Activated T-helper 2 cell treated with anti-CD3 and anti-CD28 coated beads, Interferon-gamma antibody, Interleukin-2, Interleukin-4, amounts not matched to agents 10 μg/mL and 5 μg/mL and 100 μg/mL, durations not matched to agents 14 hours and 24 hours and 36 hours (primary cell): ENCODE data around the gene ZBTB20. TPM values are rescaled to one million over a fixed set of nuclear protein-coding genes. Genes with fewer than 3 reads are reported as not detected.

ENCODE experiments used
- DNase-seq: peaks from one replicate; pipeline ENCODE4 v3.0.0; 2021; ENCODE audit warnings: low spot score
- H3K27ac Mint-ChIP-seq: one replicate; pipeline ENCODE4 v1.8.0; 2021; ENCODE audit warnings: mixed read lengths
- H3K27me3 Mint-ChIP-seq: one replicate; pipeline ENCODE4 v1.8.0; 2021; ENCODE audit warnings: low read depth, mixed read lengths
- H3K36me3 Mint-ChIP-seq: one replicate; pipeline ENCODE4 v1.8.0; 2021; ENCODE audit warnings: low read depth, mixed read lengths
- H3K4me1 Mint-ChIP-seq: one replicate; pipeline ENCODE4 v1.8.0; 2021; ENCODE audit warnings: low read depth, mixed read lengths
- H3K4me3 Mint-ChIP-seq: one replicate; pipeline ENCODE4 v1.8.0; 2021; ENCODE audit warnings: low read depth, mild to moderate bottlenecking, moderate library complexity, mixed read lengths
- H3K9me3 Mint-ChIP-seq: one replicate; pipeline ENCODE4 v1.8.0; 2021; ENCODE audit warnings: mixed read lengths
- intact Hi-C: fragments of 100-400 bp; cut with micrococcal nuclease; formaldehyde crosslinking; loops from one replicate; pipeline ENCODE4 v1.15.1; 2023
- total RNA-seq: library from RNA; stranded (reverse); gene quantifications from 2 replicates; pipeline ENCODE4 v1.2.3, GENCODE V29; 2022

The ZBTB20 gene
- total RNA-seq, 1 donor from 2014 or later: 3.3 TPM

DNA sequence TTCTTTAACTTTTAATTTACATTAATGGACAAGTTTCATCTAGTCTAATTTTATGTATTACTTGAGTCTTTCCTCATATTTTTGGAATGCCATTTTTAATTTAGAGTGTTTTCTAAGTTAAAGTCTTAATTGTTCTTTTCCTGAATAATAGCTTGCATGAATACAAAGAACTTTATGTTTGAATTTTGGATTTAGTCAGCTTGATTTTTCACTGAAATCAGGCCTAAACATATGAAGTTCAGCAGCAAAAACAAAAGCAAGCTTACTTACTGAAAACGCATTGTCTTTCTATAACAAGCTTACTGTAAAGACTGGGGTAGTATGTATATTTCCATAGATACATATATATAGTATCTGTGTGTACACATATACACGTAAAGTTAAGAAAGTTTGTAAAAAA lies 126.0 kb downstream of the ZBTB20 start:
- intact Hi-C loops: no loop called here
- Mint-ChIP-seq H3K27me3 (no peaks in the 10 kb centered on the region), H3K27ac (no peak overlapping the region), H3K9me3 (no peaks in the 10 kb centered on the region), H3K4me3 (no peak overlapping the region), H3K4me1 (no peaks in the 10 kb centered on the region), H3K36me3 (no peaks in the 10 kb centered on the region)
- DNase-seq: no peak

DNA sequence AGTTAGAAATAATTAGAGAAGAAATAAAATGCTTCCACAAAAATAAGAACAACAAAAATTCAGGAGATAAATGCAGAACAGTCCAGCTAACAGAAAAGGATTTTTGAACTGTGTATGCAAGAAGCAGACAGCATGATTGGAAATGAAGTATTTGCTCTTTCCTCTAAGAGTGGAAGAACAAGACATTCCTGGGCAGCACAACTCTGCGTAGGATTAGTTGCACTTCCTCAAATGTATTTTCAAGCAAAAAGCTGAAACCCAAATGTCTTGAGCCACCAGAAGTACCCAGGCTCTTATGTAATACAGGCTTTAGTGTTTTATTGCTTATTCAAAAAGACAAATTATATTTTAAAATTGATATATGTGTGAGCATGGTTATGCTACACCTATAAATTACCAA lies 127.2 kb downstream of the ZBTB20 start:
- no peaks in the 10 kb centered on the region for H3K27me3 Mint-ChIP-seq
- no peak overlapping the region for H3K4me3 Mint-ChIP-seq
- no peaks in the 10 kb centered on the region for H3K4me1 Mint-ChIP-seq
- H3K36me3 Mint-ChIP-seq: no peaks in the 10 kb centered on the region
- H3K27ac Mint-ChIP-seq: no peak overlapping the region
- intact Hi-C loops: no loop called here
- DNase-seq: no peak
- peaks cover 4% of the 10 kb centered on the region for H3K9me3 Mint-ChIP-seq

DNA sequence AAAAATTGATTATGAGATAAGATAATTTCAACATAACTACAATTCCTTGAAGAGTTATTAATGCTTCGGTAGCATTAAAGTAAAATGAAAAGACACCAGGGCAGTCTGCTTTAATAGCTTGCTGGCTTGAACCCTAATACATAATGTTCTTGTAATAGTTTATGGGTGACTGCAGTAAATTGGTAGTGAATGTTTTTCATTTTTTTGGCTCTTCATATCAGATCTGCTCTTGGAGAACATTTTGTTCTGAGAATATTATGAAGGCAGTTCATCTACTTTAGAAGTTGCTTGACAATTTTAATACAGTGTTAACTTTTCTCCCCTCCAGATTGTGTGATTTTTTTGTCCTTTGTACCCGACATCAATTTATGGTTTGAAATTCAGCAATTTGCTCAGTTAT lies 128.4 kb downstream of the ZBTB20 start:
- no peaks in the 10 kb centered on the region for H3K27me3 Mint-ChIP-seq
- no peak overlapping the region for H3K4me3 Mint-ChIP-seq

DNA sequence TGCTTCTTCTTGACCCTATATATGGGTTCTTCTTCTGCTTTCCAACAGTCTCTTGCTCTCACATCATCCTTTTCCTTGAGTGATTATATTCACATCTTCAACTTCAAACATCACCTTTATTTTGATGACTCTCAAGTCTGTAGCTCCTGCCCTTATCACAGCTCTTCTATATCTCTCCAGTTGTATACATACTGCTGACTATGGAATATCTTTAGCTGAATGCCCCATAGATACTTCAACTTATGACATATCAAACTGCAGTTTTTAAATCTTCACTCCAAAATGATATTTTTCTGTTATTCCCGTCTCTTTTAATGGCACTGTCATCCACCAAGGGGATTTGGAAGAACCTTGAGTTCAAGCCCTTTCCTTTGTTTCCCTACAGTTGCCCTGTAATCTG lies 139.1 kb downstream of the ZBTB20 start:
- intact Hi-C loops: no loop called here
- Mint-ChIP-seq H3K27me3 (no peaks in the 10 kb centered on the region), H3K9me3 (peaks cover 5% of the 10 kb centered on the region), H3K27ac (no peak overlapping the region), H3K4me3 (no peak overlapping the region), H3K4me1 (no peaks in the 10 kb centered on the region), H3K36me3 (no peaks in the 10 kb centered on the region)
- DNase-seq: no peak

More for the DNA sequence above, 128.4 kb downstream of the ZBTB20 start:
- intact Hi-C loops: no loop called here
- H3K4me1 Mint-ChIP-seq: no peaks in the 10 kb centered on the region
- peaks cover 4% of the 10 kb centered on the region for H3K9me3 Mint-ChIP-seq
- no peak overlapping the region for H3K27ac Mint-ChIP-seq
- no peak for DNase-seq
- no peaks in the 10 kb centered on the region for H3K36me3 Mint-ChIP-seq

DNA sequence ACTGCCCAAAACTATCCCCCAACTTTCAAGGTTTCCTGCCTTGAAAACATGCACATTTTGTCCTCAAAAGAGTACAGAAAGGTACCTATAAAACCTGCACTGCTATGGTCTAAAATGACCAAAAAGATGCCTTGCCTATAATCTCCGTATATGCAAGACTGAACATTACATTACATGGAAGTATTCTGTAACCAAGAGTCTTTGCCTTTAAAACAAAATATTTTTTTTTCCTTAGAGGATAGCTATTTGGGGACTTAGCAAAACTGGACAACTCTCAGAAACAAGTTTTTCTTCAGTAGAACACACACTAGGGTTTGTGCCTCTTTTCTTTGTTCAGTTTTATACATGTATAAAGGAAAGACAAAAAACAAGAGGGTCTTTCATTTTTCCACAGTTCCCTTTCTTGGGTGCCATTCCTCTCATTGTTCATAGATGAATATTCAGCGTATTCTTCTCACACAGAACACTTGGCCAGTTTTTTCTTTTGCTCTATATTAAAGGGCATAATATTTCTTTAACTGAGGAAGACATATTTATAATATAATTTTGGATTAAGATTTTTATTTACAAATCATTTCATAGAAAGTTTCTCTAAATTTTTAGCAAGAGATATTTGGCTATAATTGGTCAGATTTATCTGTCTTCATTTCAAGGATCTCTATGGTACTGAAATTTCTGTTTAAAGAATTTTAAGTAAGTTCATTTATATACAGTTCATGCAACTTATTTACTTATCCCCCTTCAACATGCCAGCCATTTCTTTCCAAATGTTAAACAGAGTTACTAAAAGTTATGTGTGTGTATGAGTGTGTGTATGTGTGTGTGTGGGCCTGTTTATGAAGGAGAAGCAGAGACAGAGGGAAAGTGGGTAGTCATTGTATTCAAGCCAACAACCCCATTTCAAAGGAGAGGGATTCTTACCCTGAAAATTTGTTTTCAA lies 142.6 kb downstream of the ZBTB20 start:
- no peaks in the 10 kb centered on the region for H3K4me1 Mint-ChIP-seq
- H3K36me3 Mint-ChIP-seq: no peaks in the 10 kb centered on the region
- H3K4me3 Mint-ChIP-seq: no peak overlapping the region
- intact Hi-C loops: no loop called here
- no peaks in the 10 kb centered on the region for H3K27me3 Mint-ChIP-seq
- H3K9me3 Mint-ChIP-seq: no peaks in the 10 kb centered on the region
- H3K27ac Mint-ChIP-seq: no peak overlapping the region
- DNase-seq: no peak

DNA sequence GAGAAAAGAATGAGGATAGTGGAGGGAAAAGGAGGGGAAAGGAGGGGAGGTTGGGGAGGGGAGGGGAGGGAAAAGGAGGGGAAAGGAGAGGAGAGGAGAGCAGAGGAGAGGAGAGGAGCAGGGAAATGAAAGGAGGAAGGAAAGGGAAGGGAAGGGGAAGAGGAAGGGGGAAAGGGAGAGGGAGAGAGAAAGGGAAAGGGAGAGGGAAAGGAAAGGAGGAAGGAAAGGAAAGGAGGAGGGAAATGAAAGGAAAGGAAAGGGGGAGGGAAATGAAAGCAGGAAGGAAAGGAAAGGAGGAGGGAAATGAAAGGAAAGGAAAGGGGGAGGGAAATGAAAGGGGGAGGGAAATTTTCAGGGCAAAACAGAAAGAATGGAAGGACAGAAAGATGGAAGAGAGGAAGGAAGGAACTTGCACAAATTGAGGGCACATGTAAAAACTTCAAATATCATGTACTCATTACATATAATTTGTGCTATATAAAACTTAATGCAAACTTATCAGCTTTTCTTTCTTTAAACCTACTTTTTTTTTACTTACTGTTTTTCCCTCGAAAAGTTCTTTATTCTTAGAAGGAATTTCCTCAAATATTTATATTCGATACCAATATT lies 148.0 kb downstream of the ZBTB20 start:
- Mint-ChIP-seq H3K4me1 (no peaks in the 10 kb centered on the region), H3K36me3 (no peaks in the 10 kb centered on the region), H3K27ac (no peak overlapping the region), H3K9me3 (peaks cover 7% of the 10 kb centered on the region), H3K27me3 (no peaks in the 10 kb centered on the region), H3K4me3 (no peak overlapping the region)
- intact Hi-C loops: no loop called here
- no peak for DNase-seq

DNA sequence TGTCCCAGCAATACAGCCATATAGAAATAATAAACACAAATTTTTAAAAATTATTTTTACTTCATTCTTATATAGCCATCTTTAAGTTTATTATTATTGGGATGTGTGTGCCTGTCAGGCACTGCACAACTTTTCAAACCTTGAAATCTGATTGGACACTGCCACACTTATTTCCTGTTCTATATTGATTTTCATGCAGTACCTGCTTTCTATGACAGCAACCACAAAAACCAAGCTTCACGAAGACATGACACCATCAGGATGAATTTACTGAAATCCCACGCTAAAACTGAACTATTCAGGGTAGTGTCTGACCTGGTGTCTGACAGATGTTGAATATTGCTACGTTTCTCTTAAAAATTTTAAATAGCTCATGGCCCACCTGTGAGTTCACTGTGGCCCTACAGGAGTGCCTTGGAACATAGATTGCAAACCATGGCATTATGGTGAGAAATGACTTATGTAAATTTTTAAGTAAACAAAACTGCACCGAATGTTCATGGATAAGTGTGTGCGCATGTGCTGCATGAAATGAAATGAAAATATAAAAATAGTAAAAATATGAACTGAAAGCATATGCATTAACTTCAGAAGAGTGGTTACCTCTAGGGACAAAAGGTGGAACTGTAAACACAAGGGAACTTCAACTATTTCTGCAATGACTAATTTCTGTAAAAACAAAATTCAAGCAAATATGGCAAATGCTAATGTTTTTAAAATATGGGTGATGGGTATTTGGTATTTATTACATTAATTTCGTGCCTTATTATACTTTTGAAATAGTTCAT lies 152.3 kb downstream of the ZBTB20 start:
- no peak overlapping the region for H3K27ac Mint-ChIP-seq
- H3K4me3 Mint-ChIP-seq: no peak overlapping the region
- intact Hi-C loops: no loop called here
- DNase-seq: no peak
- H3K4me1 Mint-ChIP-seq: no peaks in the 10 kb centered on the region
- H3K36me3 Mint-ChIP-seq: no peaks in the 10 kb centered on the region
- H3K9me3 Mint-ChIP-seq: peaks cover 12% of the 10 kb centered on the region
- H3K27me3 Mint-ChIP-seq: no peaks in the 10 kb centered on the region

DNA sequence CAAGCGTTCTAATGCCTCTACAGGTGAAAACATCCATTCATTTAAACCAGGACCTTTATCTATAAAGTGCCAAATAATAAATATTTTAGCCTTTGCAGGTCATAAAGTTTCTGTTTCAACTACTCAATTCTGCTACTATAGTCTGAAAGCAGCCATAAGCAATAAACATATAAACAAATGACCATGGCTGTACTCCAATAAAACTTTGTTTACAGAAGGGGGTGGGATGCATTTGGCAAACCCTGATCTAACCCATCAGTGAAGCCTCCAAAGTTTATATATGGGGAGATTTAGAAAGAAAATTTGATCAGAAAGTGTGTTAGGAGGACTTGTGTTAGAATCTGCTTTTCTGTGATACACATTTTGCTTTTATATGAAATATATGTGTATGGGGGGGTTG lies 161.3 kb downstream of the ZBTB20 start:
- Mint-ChIP-seq H3K36me3 (no peaks in the 10 kb centered on the region), H3K9me3 (no peaks in the 10 kb centered on the region), H3K27ac (no peak overlapping the region), H3K4me1 (no peaks in the 10 kb centered on the region), H3K27me3 (no peaks in the 10 kb centered on the region), H3K4me3 (no peak overlapping the region)
- intact Hi-C loops: no loop called here
- no peak for DNase-seq

DNA sequence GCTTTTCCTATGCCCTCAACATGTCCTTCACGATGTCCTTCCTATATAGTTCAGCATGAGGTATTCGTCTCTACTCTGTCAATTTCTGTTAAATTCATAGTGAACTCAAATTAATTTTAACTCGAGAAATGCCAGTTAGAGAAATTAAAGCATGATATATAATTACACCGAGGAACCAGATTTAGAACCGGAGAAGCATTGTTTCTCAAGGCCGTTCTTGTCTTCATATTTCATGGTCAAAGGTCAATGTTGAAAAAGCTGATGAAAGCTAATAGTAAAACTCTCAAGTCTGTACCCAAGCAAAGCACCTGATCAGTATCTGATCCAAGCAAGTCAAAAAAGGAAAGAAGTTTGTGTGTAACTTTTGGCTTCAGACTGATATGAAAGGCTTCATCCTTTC lies 163.8 kb downstream of the ZBTB20 start:
- Mint-ChIP-seq H3K9me3 (no peaks in the 10 kb centered on the region), H3K36me3 (no peaks in the 10 kb centered on the region), H3K27ac (no peak overlapping the region), H3K4me3 (no peak overlapping the region), H3K4me1 (no peaks in the 10 kb centered on the region), H3K27me3 (no peaks in the 10 kb centered on the region)
- no peak for DNase-seq
- intact Hi-C loops: no loop called here

DNA sequence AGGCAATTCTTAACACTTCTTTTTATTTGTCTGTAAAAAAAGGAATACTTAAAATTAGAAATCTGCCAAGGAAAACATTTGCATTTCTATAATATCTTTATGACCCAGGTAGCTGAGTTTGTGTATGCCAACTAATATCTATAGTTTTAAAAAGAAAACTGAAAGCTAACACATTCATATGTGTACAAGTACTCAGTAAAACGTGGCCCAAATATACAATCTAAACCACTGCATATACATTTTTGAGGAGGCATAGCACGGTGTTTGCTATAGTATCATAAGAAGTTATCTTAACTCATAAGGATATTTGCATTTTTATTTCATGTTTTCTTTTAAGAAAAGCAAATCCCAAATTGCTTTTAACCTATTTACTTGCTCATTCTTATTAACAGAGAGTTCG lies 172.7 kb downstream of the ZBTB20 start:
- intact Hi-C loops: no loop called here
- H3K27ac Mint-ChIP-seq: peak overlapping the region; percentile 42

DNA sequence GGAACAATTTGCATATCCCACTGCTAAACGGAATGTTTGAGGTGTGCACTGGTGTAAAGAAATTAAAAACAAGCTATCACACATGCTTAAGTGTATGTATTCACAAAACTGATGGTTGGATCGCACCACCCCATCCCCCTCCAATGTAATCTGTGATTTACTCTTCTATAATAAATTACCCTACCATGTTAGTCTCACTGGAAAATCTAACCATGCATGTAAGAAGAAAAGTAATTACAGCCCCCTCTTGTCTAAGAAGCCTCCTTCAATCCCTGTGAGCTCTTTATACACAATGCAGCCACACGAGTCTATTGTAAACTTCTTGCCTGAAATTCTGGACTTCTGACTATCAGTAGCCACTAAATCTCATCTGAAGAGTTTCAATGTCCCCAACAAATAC lies 173.6 kb downstream of the ZBTB20 start:
- Mint-ChIP-seq H3K27me3 (no peaks in the 10 kb centered on the region), H3K36me3 (no peaks in the 10 kb centered on the region)
- intact Hi-C loops: no loop called here

More for the DNA sequence above, 172.7 kb downstream of the ZBTB20 start:
- no peak overlapping the region for H3K4me3 Mint-ChIP-seq
- DNase-seq: no peak
- H3K9me3 Mint-ChIP-seq: no peaks in the 10 kb centered on the region
- no peaks in the 10 kb centered on the region for H3K36me3 Mint-ChIP-seq
- H3K4me1 Mint-ChIP-seq: peaks cover 2% of the 10 kb centered on the region
- H3K27me3 Mint-ChIP-seq: no peaks in the 10 kb centered on the region

DNA sequence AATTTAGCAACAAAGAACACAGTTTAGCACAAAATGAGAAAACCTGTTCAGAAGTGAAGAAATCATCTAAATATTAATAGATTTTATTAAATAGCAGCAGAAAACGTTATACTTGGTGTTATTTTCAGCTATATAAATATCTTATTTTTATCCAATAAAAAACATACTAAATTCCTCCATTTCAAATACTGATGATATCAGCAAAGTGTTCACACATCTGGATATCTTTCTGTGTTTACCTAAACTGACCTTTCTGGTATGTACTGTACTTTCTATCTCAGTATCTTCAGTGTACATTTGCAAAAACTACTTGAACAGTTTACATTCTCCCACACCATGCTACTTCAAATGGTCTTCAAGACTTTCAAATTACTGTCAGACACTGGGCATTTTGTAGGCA lies 179.9 kb downstream of the ZBTB20 start:
- Mint-ChIP-seq H3K27ac (no peak overlapping the region), H3K36me3 (no peaks in the 10 kb centered on the region), H3K9me3 (no peaks in the 10 kb centered on the region), H3K4me3 (no peak overlapping the region), H3K27me3 (no peaks in the 10 kb centered on the region), H3K4me1 (no peaks in the 10 kb centered on the region)
- DNase-seq: no peak
- intact Hi-C loops: no loop called here

More for the DNA sequence above, 173.6 kb downstream of the ZBTB20 start:
- Mint-ChIP-seq H3K4me3 (no peak overlapping the region), H3K27ac (no peak overlapping the region), H3K4me1 (peaks cover 2% of the 10 kb centered on the region), H3K9me3 (no peaks in the 10 kb centered on the region)
- DNase-seq: no peak

DNA sequence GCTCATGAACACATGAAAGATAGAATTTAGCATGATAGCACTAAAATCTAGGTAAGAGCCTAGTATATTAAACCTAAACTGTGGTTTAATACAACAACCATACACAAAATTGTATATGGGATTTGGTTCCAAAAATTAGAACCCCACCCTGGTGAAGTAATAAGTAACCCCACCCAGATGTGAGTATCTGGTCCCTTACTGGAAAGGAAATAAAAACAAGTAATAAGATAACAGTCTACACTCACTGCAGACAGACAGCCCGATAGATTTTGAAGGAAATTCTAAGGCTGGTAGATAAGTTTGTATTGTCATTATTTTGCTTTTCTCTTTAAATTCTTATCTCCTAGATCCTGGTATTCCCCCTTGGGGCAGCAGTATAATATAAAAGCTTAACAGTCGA lies 184.9 kb downstream of the ZBTB20 start:
- intact Hi-C loops: no loop called here
- no peaks in the 10 kb centered on the region for H3K27me3 Mint-ChIP-seq
- H3K4me3 Mint-ChIP-seq: no peak overlapping the region
- H3K36me3 Mint-ChIP-seq: no peaks in the 10 kb centered on the region
- H3K4me1 Mint-ChIP-seq: no peaks in the 10 kb centered on the region
- no peak for DNase-seq
- no peak overlapping the region for H3K27ac Mint-ChIP-seq
- H3K9me3 Mint-ChIP-seq: no peaks in the 10 kb centered on the region
